Dermis blood vessel endothelial cell (primary cell): ENCODE data around the gene TCF7L2. TPM values are rescaled to one million over a fixed set of nuclear protein-coding genes. Genes with fewer than 3 reads are reported as not detected.

Source experiments
- DNase-seq: peaks from one replicate; pipeline ENCODE4 v3.0.0; 2010
- total RNA-seq: library from RNA; depleted of rRNA; stranded (reverse); fragments of >200 nt; gene quantifications from 2 replicates; pipeline ENCODE4 v1.2.3, GENCODE V29; 2014

The TCF7L2 gene
- total RNA-seq, 1 donor from 2014 or later: 2.9 TPM

DNA sequence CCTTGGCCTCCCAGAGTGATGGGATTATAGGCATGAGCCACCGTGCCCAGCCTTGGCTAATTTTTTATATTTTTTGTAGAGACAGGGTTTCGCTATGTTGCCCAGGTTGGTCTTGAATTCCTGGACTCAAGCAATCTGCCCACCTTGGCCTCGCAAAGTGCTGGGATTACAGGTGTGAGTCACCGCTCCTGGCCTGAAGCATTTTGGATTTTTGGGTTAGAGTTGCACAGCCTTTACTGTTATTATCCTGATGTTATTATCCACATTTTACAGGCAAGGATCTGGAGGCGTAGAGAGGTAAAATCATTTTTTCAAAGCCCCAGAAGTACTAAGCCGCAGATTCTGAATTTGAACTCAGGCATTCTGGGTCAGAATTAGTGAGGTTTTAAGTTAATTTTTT lies 75.4 kb downstream of the TCF7L2 start:
- DNase-seq: no peak

- no peak for DNase-seq
These were observed 76.6 kb downstream of the TCF7L2 start for GRCh38 chr10:113026679-113027078.

DNA sequence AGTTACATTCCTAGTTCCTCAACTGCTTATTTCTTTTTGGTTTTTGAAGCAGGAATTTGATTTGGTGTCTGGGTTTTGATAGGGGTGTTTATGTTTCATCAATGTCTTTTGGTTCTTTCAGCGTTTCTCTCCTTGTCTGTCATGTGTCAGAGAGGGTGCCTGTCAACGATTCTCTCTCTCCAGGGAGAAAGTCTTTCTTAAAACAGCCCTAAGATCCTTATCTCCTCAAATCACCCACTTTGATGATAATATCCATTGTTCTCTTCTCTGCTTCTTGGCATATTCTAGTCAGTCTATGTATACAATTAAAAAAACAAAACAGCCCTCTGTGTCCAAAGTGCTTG lies 77.2 kb downstream of the TCF7L2 start:
- no peak for DNase-seq

DNA sequence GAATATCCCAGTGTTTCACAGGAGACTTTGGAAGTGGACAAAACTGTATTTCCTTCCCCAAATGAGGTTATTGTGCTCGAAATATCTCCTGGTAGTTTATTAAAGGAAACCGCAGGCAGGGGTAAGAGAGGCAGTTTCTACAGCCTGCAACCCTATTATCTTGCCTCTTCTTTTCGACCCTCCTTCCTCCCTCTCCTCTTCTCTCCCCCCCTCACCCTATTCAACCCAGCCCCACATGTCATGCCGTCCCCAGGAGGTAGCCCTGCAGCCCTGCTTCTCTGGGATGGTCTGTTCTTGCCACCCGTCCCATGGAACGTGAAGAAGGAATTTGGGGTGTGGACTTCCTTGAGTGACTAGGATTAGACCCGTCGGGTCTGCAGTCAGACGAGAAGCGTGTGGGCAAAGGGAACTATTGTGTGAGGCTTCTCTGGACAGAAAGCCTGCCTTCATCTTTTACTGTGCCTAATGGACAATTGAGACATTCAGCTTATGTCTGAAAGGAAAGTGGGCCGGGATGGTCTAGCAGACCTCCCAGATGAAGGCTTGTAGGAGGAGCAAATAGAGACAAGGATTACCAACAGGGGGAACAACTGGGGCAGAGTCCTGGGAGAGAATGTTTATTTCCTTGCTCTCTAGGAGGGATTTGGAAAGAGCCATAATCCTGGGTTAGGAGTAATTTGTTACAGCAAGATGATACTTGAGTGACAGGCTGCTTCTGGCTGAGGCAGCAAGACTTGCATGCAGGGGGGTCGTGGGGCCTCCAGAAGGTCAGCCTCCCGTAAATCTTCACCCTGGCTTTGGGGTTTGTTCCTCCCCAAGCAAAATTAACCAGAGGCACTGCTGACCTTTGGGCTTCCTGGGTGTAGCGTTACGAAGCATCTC lies 77.8 kb downstream of the TCF7L2 start:
- DNase-seq: peak; percentile 58

DNA sequence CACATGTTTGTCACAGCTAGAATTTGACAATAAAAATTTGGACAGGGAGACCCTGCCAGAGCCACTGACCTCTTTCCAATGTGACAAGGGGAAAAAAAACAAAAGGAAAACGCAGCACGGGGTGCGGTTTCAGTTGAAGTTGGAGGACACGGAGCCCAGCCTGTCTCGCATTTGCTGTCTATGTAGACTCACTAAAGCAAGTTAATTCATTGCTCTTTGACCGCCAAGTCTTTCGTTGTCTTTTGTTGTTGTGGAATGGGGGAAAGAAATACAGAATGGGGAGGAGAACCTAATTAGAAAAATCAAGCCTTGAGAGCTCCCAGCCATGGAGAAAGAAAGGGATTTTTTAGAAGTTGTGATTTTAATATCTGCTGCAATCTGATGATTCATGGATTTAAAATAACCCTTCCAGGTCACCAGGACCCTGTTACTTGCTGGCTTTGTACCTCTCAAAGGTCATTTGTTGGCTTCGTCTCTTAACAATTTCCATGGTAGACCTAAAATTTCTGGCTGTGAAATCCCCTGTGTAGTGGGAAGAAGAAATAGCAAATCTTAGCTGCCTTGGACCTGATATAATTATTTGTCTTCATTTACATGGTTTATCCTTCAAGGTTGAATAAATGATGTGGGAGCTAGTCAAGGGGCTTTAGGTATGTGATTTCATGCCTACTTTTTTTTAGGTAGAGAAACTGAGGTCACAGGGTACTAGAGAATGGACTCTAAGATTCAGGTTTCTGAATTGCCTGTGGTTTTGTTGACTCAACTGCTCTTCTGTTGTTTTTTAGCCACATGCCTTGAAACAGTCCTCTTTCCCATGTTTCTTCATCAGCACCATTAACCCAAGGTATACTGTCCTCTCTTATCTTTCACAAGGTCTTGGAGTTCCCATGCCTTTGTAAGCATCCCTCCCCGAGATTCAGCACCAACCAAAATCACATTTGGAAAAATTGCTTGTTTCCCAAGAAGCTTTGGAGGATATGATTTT lies 78.7 kb downstream of the TCF7L2 start:
- DNase-seq: no peak

DNA sequence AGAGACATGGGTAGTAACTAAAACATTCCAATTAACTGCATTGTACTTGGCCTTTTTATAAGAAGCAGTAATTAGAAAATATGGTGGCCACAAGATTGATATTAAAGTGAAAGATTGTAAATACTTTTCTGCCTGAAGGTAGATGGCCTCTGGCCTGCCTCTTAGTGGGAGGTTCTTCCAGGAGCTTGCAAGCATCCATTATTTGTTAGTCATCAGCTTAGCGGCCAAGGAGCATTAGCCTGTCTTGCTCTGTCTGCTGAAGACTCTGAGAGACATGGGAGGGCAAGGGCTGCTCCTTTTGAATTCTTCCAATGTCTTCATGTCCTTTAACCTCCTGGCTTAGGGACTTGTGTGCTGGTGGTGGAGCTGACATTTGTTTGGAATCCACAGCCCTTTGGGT lies 80.4 kb downstream of the TCF7L2 start:
- no peak for DNase-seq

- DNase-seq: no peak
These were observed 81.1 kb downstream of the TCF7L2 start for GRCh38 chr10:113031147-113031546.

GRCh38 chr10:113033991-113034390 lies 83.9 kb downstream of the TCF7L2 start:
- DNase-seq: no peak

DNA sequence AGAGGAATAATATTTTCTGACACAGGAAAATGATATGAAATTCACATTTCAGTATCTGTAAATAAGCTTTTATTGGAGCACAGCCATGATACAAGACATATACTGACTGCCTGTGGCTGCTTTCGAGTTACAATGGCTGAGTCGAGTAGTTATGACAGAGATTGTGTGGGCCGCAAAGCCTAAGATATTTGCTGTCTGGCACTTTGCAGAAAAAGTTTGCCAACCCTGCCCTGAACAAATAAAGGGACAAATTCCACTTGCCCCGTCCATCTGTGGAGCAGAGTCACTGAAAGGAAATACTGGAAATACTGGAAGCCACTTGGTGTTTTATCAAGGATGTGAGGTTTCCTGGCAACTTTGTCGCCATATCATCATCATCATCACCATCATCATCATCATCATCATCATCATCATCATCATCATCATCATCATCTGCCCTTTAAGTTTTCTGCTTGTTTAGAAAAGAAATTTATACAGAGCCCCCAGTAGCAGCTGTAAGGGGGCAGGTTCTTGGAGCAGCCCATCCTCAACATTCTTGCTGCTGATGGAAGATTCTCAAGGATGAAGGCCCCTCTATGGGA lies 85.8 kb downstream of the TCF7L2 start:
- peak; percentile 66 for DNase-seq

GRCh38 chr10:113036619-113037018 lies 86.6 kb downstream of the TCF7L2 start:
- DNase-seq: no peak

DNA sequence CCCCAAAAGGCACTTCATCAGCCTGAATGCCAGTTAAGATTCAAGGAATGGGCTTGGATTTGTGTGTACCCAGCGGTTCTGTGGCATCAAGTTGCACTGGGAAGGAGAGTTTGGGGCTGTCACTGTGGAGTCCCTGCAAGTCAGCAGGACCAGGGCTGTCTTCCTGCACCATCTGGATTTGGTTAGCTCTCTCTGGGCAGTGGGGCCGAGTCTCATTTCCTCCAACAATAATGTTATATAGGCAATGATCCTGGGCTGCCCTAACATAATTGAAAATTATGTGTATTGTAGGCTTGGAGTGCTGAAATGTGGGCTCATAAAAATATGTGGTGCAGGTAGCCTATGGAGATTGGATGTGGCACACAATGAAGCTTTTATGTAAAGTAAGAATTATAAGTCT lies 87.2 kb downstream of the TCF7L2 start:
- DNase-seq: no peak

DNA sequence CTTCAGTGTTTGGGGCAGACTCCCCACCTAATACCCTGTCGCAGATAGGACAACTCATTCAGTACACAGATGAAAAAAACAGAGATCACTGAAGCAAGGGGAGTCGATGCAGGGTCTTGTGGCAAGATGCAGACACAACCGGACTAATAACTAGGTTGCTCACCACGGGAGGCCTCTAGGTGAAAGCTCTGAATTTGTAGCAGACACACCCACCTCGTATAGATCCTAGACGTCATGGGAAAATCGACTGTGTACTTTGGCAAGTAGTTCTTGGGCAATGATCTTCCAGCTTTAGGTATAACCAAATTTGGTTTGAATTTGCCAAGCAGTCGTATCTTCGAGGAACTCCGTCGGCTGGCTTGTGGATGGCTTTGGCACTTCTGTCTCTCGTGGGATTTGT lies 88.1 kb downstream of the TCF7L2 start:
- no peak for DNase-seq

GRCh38 chr10:113038985-113039384 lies 88.9 kb downstream of the TCF7L2 start:
- no peak for DNase-seq

- DNase-seq: no peak
These were observed 91.3 kb downstream of the TCF7L2 start for GRCh38 chr10:113041324-113041723.

GRCh38 chr10:113041841-113042750 lies 92.0 kb downstream of the TCF7L2 start:
- no peak for DNase-seq

DNA sequence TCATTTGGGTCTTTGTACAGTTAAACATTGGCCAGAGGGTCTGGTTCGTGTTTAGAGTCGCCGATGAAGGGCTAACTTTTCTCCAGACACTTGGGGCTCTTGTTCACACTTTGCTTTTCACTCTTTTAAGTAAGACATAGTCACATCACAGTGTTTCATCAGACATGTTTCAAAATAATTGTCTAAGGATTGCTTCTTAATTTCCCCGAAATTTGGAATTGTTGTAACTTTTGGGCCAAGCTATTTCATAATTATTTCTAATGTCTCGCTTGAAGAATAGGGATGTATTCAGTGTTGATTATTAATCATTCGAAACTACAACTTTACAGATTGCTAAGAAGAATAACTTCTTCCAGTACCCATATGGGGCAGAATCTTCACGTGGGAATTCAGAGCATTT lies 92.8 kb downstream of the TCF7L2 start:
- DNase-seq: no peak

- no peak for DNase-seq
These were observed 94.1 kb downstream of the TCF7L2 start for GRCh38 chr10:113044016-113044755.

GRCh38 chr10:113045147-113046055 lies 95.4 kb downstream of the TCF7L2 start:
- peak; percentile 73 for DNase-seq

DNA sequence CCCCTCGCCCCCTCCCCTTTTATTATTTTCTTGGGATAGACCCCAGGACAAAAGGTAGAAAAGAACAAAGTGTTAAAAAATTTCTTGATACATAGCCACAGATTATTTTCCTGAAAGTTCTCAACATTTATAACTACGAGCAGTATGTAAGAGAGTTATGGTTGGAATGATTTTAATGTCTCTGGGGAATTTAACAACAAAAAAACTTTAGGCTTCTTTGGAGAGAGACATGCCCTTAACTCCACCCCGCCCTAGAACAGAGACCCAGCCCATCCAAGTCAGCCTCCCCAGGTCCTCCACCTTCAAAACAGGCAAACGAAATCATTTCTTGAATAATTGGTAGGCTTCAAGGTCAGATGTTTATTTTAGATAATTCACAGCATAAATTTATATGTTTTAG lies 97.1 kb downstream of the TCF7L2 start:
- DNase-seq: no peak

DNA sequence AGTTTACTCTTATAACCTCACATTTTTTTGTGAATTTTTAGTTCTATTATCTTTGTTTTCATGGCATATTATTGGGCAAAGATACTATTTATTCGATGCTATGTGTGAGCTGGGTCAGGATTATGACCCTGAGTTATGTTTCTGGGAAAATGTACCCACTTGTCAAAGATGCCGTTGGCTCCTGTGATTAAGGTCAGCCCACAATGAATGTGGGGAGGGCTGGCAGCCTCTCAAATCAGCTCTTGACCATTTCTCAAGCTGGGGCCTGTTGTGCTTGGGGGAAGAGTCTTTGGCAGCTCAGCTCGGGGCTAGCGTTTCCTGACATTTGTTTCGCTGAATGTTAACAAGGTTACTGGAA lies 97.5 kb downstream of the TCF7L2 start:
- peak; percentile 59 for DNase-seq
